GM21390 (cell line): ENCODE measurements around the gene MYDGF.

ENCODE experiments used
- ATAC-seq: cut with Tn5 transposase; IDR thresholded peaks from one replicate; pipeline ENCODE4 v1.9.1; 2021; ENCODE audit not compliant: unreplicated experiment

Gene MYDGF

DNA sequence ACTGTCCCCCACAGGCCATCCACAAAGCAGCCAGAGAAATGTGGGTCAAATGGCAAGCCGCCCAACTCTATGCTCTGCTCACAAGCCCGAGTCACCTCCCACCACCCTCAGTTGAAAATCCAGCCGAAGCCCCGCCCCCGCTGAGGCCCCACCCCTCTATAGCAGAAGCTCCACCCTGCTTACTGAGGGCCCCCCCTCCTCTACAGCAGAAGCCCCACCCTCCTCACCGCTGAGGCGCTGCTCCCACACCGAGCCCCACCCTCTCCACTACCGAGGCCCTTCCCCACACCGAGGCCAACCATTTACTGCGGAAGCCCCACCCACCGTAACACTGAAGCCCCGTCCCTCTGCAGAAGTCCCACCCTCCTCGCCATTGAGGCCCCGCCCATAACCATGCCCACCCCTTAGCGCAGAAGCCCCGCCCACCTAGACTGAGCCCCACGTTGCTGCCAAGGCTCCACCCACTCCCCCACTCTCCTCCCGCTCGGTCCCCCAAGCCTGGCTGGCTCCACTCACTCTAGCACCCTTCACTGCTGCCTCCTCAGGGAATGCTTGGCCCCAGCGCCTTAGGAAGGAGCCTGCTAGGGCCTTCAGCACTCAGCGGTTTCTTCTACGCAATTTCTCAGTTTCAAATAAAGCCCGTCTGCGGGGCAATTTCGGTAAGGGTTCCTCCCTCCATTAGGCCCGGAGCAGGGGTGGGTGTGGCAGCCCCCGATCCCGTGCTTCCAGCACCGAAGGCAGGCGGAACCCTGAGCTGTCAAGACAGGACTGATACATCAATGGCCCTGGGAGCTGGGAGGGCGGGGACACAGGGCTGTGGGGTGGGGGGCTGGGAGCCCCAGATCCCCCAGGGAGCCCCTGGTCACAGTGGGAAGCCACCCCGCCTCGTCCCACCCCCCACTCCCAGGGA lies 9.0 kb upstream of the MYDGF start:
- no peak for ATAC-seq

DNA sequence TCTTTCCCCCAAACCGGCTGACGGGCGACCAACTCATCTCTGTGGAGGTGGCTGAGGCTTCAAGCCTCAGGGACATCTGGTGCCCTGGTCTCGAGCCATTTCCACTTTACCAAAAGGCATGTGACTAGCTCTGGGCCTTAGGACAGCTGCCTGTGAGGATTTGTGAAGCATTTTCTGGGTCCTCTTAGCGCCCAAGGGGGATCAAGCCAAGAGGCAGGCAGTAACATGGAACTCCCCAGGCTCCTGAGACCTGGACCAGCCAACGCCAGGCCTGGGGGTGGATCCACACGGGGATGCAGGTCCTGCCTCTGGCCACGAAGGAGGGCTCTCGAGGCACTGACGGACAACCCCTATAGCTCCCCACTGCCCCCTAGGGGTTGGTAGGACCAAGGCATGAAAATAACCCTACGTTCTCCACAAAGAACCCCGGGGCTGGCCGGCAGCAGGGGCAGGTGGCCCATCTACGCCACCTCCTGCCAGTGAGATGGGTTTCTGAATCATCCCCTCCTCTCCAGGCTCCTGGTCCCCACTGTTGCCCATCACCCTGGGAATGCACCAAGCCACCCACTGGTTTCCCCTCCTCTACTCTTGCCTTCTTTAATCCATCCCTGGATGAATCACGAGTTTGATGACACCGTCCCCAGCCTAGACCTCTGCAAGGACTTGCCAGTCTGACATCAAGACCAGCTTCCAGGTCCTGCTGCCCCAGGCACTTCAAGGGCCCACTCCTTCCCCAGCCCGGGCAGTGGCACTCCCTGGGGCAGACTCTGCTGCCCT lies 7.0 kb upstream of the MYDGF start:
- ATAC-seq = no peak

- no peak for ATAC-seq
Observed at GRCh38 chr19:4675346-4675745, 5.2 kb upstream of the MYDGF start.

DNA sequence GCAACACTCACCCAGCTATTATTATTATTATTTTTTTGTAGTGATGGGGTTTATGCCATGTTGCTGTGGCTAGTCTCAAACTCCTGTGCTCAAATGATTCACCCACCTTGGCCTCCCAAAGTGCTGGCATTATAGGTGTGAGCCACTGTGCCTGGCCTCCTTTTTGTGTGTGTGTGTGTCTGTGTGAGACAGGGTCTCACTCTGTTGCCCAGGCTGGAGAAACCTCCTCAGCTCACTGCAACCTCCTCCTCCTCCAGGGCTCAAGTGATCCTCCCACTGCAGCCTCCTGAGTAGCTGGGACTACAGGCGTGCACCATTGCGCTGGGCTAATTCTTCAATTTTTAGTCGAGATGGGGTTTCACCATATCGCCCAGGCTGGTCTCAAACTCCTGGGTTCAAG lies 3.6 kb upstream of the MYDGF start:
- no peak for ATAC-seq

GRCh38 chr19:4673216-4673615 lies 3.1 kb upstream of the MYDGF start:
- no peak for ATAC-seq

GRCh38 chr19:4671185-4671851 lies 1.2 kb upstream of the MYDGF start:
- ATAC-seq = no peak

GRCh38 chr19:4664642-4665041 lies 5.5 kb downstream of the MYDGF start:
- no peak for ATAC-seq

DNA sequence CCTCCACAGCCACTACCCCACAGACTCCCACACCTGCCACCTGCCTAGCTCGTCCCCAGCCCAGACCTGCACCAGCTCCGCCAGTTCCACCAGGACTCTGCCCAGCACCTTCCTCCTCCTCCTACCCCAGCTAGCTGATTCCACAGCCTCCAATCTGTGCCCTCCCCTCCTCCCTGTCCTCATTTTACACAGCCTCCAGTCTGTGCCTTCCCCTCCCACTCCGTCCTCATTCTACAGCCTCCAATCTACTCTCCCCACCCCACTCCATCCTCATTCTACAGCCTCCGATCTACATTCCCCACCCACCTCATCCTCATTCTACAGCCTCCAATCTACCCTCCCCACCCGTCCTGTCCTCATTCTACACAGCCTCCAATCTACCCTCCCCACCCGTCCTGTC lies 7.3 kb downstream of the MYDGF start:
- no peak for ATAC-seq

DNA sequence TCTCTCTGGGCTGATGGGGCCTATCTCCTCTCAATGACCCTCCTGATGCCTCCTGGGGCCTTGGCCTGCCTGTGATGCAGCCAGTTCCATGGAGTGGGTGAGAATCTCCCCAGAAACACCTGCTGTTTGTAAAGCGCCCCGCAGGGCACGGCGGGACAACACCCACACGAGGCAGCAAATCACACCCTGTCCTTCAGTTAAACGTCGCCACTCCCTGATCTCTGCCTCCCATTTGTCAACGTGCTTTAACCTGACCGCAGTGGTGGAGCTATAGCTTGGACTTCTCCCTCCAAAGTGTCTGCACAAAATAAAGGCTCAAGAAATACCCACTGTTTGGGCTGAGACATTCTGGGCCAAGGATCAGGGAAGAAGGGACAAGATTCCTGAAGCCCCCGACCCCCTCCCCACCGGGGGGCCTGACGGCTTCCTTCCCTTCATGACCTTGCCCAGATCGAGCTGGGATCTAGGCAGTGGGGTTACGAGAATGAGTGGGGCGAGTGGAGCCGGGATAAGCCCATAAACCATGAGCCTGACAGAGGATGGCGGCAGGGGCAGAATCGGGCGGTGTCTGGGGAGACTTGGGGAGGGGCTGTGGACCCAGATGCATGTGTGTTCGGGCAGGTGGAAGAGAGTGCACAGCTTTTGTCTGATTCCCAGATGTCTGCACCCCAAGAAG lies 8.0 kb downstream of the MYDGF start:
- no peak for ATAC-seq

DNA sequence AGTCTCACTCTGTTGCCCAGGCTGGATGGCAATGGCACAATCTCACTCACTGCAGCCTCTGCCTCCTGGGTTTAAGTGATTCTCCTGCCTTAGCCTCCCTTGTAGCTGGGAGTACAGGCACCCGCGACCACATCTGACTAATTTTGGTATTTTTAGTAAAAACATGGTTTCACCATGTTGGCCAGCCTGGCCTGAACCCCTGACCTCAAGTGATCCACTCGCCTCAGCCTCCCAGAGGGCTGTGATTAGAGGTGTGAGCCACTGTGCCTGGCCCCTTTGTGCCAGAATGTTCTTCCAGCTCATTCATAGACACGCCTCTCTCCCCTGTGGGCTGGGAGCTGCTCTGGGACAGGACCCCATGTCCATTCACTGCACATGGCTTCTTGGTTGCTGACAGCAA lies 9.1 kb downstream of the MYDGF start:
- no peak for ATAC-seq

DNA sequence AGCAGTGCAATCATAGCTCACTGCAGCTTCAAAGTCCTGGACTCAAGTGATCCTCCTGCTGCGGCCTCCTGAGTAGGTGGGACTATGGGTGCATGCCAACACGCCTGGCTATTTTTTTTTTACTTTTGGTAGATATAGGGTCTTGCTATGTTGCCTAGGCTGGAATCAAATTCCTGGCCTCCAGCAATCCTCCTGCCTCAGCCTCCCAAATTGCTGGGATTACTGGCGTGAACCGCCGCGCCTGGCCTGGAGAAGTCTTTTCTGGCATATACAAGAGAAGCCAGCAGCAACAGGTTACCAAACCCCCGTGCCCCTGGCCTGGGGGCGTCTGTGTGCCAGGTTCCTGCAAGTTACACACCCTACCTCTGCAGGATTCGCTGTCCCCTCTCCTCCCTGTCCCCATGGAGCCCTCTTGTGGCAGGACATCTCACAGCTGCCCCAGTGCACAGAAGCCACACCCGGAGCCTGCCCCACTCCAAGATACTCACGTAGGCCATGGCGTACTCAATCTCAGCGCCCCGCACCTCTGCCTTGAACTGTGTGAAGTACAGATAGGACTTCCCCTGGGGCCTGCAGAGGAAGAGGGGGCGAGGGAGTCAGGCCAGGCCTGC lies 9.9 kb downstream of the MYDGF start:
- no peak for ATAC-seq

GRCh38 chr19:4657835-4658234 lies 12.3 kb downstream of the MYDGF start:
- no peak for ATAC-seq

- ATAC-seq = no peak
Observed at GRCh38 chr19:4657262-4657661, 12.9 kb downstream of the MYDGF start.

GRCh38 chr19:4656102-4656501 lies 14.0 kb downstream of the MYDGF start:
- no peak for ATAC-seq

GRCh38 chr19:4654437-4655361 lies 15.4 kb downstream of the MYDGF start:
- no peak for ATAC-seq

DNA sequence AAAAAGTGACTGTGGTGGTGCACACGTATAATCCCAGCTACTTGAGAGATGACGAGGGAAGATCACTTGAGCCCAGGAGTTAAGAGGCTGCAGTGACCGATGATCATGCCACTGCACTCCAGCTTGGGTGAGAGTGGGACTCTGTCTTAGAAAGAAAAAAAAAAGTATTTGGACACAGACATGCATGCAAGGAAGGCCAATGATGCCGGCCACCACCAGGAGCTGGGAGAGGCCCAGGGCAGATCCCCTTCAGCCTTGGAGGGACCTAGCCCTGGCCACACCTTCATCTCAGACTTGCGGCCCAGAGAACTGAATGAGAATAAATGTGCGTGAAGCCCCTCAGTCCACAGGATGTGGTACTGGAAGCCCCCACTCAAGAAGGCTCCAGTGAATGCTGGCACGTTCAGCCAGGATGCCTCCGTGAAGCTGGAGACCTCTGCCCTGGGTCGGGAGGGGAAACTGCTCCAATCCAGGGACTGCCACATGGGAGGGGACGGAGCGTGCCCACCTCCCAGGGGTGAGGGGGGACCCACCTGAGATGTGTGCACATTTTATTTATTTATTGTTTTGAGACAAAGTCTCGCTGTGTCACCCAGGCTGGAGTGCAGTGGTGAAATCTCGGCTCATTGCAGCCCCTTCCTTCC lies 16.2 kb downstream of the MYDGF start:
- no peak for ATAC-seq

DNA sequence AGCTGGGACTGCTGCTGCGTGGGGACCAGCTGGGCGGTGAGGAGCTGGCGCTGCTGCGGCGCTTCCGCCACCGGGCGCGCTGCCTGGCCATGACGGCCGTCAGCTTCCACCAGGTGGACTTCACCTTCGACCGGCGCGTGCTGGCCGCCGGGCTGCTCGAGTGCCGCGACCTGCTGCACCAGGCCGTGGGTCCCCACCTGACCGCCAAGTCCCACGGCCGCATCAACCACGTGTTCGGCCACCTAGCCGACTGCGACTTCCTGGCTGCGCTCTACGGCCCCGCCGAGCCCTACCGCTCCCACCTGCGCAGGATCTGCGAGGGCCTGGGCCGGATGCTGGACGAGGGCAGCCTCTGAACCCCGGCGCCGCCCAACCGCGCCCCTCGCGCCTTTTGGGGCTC lies 18.1 kb downstream of the MYDGF start:
- ATAC-seq = no peak

DNA sequence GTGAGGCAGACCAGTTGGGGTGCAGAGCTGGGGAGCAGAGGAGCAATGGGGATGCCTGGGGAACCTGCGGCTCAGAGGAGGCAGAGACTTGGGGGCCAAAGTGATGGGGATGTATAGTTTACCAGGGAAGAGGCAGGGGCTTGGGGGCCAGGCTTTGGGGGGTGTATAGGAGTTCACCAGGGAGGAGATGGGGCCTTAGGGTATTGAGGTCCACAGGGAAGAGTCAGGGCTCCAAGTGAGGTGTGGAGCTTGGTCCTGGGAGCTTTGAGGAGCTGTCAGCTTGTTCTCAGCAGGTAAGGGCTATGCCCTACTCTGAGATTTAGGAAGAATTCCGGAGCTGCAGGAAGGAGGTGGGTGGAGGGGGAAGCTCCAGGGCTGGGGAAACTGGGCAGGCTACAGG lies 20.0 kb downstream of the MYDGF start:
- no peak for ATAC-seq

DNA sequence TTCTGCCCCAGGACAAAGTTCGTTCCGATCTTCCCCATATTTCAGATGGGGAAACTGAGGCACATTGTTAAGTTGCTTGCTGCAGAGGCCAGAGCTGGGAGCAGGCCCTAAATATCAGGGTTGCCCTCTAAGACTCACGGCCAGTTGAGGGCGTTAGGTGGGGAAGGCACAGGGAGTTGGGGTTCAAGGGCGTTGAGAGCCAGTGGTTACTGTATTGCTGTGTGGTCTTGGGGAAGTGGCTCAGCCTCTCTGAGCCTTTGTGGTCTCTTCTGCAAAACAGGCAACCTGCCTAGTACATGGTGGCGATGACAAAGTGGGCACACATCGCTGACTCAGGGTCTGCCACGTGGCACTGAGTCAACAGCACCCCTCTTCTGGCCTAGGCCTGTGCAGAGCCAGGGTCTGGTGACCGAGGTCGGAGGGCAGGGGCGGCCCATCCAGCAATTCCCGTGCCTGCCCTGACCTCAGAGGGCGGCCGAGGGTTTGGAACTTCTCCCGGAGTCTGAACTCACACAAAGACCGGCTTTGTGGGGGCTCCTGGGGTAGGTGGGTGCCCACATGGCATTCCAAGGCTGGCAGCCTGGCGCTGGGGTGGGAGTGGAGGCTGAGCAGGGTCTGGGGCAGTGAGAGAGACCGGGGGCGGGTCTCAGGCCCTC lies 20.6 kb downstream of the MYDGF start:
- no peak for ATAC-seq
